ENCODE data around the gene ZNF419. TPM values are rescaled to one million over a fixed set of nuclear protein-coding genes. Genes with fewer than 3 reads are reported as not detected.

The ZNF419 gene
- 12.0 and 13.1 TPM in 2 replicates for total RNA-seq

DNA sequence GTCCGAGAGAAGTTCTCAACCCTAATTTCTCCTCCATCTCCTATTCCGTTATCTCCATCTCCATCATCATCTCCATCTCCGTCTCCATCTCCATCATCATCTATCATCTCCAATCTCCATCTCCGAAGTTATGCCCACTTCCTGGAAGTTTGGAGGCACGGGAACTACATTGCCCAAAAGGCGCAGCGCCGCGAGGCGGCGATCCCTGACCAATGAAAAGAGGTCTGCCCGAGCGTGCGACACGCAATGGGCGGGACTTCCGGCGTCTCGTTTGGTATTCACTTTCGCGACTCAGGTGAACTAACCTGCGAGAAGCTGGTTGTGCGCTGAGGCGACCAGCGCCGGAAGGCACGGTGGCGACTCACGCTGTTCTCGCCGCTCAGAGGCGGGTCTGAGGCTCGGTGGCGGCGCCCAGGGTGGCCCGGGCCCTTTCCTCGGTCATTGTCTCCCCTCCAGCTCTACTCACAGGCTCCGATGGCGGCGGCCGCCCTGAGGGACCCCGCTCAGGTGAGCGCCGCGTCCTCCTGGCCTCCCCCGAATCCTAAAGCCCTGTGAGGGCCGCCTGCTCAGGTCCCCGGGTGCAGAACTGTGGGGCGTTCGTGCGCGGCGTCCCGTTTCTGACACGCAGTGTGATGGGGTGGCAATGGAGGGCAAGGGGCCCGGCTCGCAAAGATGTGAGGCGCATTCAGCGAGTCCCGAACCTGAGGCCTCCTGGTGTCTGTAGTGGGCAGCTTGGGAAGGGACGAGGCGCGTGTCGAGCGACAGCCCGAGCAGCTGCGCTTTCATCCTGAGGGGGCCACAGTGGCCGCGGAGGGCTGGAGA lies at the start of gene ZNF419:
Gene ZNF419 (plus strand): TSS at position 274 of the 822 bp plus-strand sequence. CDS start 201 bp downstream, at position 475.

DNA sequence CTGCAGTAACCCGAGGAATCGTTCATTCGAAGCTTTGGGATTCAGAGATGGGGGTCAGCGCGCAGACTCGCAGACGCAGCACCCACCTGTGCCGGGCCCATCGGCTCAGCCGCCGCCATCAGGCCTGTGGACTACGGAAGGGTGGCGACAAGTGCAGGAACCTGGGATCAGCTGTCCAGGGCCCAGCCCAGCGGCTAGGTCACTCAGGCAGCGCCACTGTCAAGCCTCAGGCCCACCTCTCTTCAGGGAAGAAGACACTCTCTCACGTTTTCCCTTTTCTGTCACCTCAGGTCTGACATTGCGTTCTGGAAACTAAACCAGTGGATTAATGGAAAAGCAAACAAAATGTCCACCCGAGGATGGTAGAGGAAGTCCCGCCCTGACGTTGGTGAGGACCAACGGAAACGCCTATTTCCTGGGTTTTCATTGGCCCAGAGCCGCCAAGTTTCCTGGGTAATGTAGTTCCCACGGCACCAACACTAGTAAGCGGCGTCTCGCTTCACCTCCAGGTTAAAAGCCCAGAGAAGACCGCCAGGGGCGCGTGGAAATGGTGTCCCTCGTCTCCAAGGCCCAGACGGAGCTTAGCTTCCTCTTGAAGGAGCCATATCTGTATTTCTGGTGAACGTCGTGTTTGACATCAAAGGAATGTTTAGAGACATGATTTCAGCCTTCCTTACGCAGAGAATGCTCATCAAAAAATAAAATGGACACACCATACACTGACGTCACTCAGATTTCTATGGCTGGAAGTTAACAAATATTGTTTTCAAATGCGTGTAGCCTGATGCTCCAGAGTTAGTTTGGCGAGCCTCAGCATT lies 10.2 kb upstream of the ZNF419 start, which contains the start of gene ZNF772:
Gene ZNF772 (minus strand): TSS at position 376 of the 818 bp plus-strand sequence. CDS start 257 bp downstream, at position 119.

DNA sequence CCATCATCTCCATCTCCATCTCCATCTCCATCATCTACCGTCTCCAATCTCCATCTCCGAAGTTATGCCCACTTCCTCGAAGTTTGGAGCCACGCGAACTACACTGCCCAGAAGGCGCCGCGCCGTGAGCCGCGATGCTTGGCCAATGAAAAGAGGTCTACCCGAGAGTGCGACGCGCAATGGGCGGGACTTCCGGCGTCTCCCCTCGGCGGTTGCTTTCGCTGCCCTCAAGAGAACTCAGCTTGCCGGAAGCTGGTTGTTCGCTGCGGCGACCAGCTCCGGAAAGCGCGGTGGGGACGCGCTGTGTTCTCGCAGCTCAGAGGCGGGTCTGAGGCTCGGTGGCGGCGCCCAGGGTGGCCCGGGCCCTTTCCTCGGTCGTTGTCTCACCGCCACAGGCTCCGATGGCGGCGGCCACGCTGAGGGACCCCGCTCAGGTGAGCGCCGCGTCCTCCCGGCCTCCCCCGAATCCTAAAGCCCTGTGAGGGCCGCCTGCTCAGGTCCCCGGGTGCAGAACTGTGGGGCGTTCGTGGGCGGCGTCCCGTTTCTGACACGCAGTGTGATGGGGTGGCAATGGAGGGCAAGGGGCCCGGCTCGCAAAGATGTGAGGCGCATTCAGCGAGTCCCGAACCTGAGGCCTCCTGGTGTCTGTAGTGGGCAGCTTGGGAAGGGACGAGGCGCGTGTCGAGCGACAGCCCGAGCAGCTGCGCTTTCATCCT lies 12.3 kb downstream of the ZNF419 start, which contains the start of gene ZNF773:
Gene ZNF773 (plus strand): TSS at position 259 of the 716 bp plus-strand sequence. CDS start 143 bp downstream, at position 402.

GRCh38 chr19:57527136-57527881 lies 39.8 kb downstream of the ZNF419 start, which contains the start of gene ZNF549:
Gene ZNF549, plus strand, starts transcription at chr19:57527356. Its CDS starts 218 bp downstream, at chr19:57527574.

Small RNA genes lying within 50 kb of the gene (small RNA-seq; reads per million reads assigned to genes)
- gene VN1R107P, result not detected

Other genes with a start within 250 kb of the ZNF419 start
- 36.9 and 48.0 TPM in 2 replicates for gene ZNF805, start 247.1 kb upstream of the ZNF419 start, total RNA-seq
- 98.8 and 131 TPM in 2 replicates for gene ZNF460, start 207.3 kb upstream of the ZNF419 start, total RNA-seq
- 10.9 and 13.8 TPM in 2 replicates for gene ZNF543, start 167.3 kb upstream of the ZNF419 start, total RNA-seq
- gene ZNF304, start 136.5 kb upstream of the ZNF419 start, total RNA-seq, result 13.5 and 14.8 TPM in 2 replicates
- gene TRAPPC2B, start 124.2 kb upstream of the ZNF419 start, total RNA-seq, result 7.5 and 10.9 TPM in 2 replicates
- gene ZNF547, start 124.2 kb upstream of the ZNF419 start, total RNA-seq, result 2.9 and 3.9 TPM in 2 replicates
- gene ZNF548, start 97.9 kb upstream of the ZNF419 start, total RNA-seq, result 25.4 and 30.2 TPM in 2 replicates
- 14.7 and 14.8 TPM in 2 replicates for gene ZNF17, start 76.6 kb upstream of the ZNF419 start, total RNA-seq
- gene ZNF749, start 52.4 kb upstream of the ZNF419 start, total RNA-seq, result 7.6 and 9.8 TPM in 2 replicates
- gene VN1R1, start 30.6 kb upstream of the ZNF419 start, total RNA-seq, result 0.49 and 0.81 TPM in 2 replicates
- 21.7 and 23.2 TPM in 2 replicates for gene ZNF772, start 10.2 kb upstream of the ZNF419 start, total RNA-seq
- 24.3 and 31.8 TPM in 2 replicates for gene ZNF773, start 12.2 kb downstream of the ZNF419 start, total RNA-seq
- 7.0 and 8.8 TPM in 2 replicates for gene ZNF549, start 39.6 kb downstream of the ZNF419 start, total RNA-seq
- gene ZNF550, start 72.1 kb downstream of the ZNF419 start, total RNA-seq, result 7.3 and 9.4 TPM in 2 replicates
- gene ZNF416, start 91.2 kb downstream of the ZNF419 start, total RNA-seq, result 11.2 and 11.3 TPM in 2 replicates
- gene ZIK1, start 96.4 kb downstream of the ZNF419 start, total RNA-seq, result 11.5 and 13.8 TPM in 2 replicates
- gene ZNF530, start 112.1 kb downstream of the ZNF419 start, total RNA-seq, result 3.8 and 5.0 TPM in 2 replicates
- gene ZNF134, start 126.5 kb downstream of the ZNF419 start, total RNA-seq, result 33.9 and 40.4 TPM in 2 replicates
- gene ZNF211, start 145.4 kb downstream of the ZNF419 start, total RNA-seq, result 9.2 and 9.6 TPM in 2 replicates
- gene ZSCAN4, start 181.2 kb downstream of the ZNF419 start, total RNA-seq, result not detected in 2 replicates
- gene ZNF551, start 194.2 kb downstream of the ZNF419 start, total RNA-seq, result 12.6 and 13.6 TPM in 2 replicates
- gene ZNF154, start 221.5 kb downstream of the ZNF419 start, total RNA-seq, result 6.0 and 7.6 TPM in 2 replicates
- gene ZNF671, start 239.9 kb downstream of the ZNF419 start, total RNA-seq, result 9.6 and 10.1 TPM in 2 replicates